Astrocyte (in vitro differentiated cells and primary cell): ENCODE results near the gene NOS1. TPM values are rescaled to one million over a fixed set of nuclear protein-coding genes. Genes with fewer than 3 reads are reported as not detected.

Experiments used
- DNase-seq: peaks from one replicate; pipeline ENCODE4 v3.0.0-alpha.2; 2010; ENCODE audit warnings: low read depth
- FAIRE-seq: peaks from 2 replicates; lab custom pipeline; 2011; peaks lifted over from hg19 to GRCh38; lab: Jason Lieb, UNC
- H2AFZ ChIP-seq: 2 replicates; pipeline ENCODE4 v1.6.0; 2012; ENCODE audit warnings: low read depth, low read length, inconsistent platforms
- H3K27ac ChIP-seq: 2 replicates; pipeline ENCODE4 v1.5.1; 2011; ENCODE audit warnings: low read depth, low read length, inconsistent platforms
- H3K27me3 ChIP-seq: 2 replicates; pipeline ENCODE4 v1.6.0; 2011; ENCODE audit warnings: low read length, inconsistent platforms; ENCODE audit not compliant: insufficient read depth
- H3K36me3 ChIP-seq: 2 replicates; pipeline ENCODE4 v1.5.1; 2011; ENCODE audit warnings: low read length, inconsistent platforms; ENCODE audit not compliant: insufficient read depth
- H3K4me1 ChIP-seq: 2 replicates; pipeline ENCODE4 v1.5.1; 2011; ENCODE audit warnings: low read length, inconsistent platforms; ENCODE audit not compliant: insufficient read depth
- H3K4me2 ChIP-seq: 2 replicates; pipeline ENCODE4 v1.6.0; 2012; ENCODE audit warnings: low read length, inconsistent platforms
- H3K4me3 ChIP-seq: 2 replicates; pipeline ENCODE4 v1.5.1; 2011; ENCODE audit warnings: low read depth, mild to moderate bottlenecking, low read length, inconsistent platforms; ENCODE audit not compliant: insufficient read depth
- H3K79me2 ChIP-seq: 2 replicates; pipeline ENCODE4 v1.6.0; 2012; ENCODE audit warnings: mild to moderate bottlenecking, low read length, inconsistent platforms; ENCODE audit not compliant: insufficient read depth
- H3K9ac ChIP-seq: 2 replicates; pipeline ENCODE4 v1.6.0; 2012; ENCODE audit warnings: mild to moderate bottlenecking, low read length, inconsistent platforms
- H3K9me3 ChIP-seq: 2 replicates; pipeline ENCODE4 v1.5.1; 2012; ENCODE audit warnings: low read depth, mild to moderate bottlenecking, low read length, inconsistent platforms; ENCODE audit not compliant: insufficient read depth
- H4K20me1 ChIP-seq: 2 replicates; pipeline ENCODE4 v1.6.0; 2012; ENCODE audit warnings: low read length, inconsistent platforms; ENCODE audit not compliant: insufficient read depth
- H3K27ac Mint-ChIP-seq: one replicate; pipeline ENCODE4 v1.8.0; 2021; ENCODE audit warnings: mild to moderate bottlenecking, mixed read lengths; ENCODE audit not compliant: unreplicated experiment
- H3K27me3 Mint-ChIP-seq: one replicate; pipeline ENCODE4 v1.8.0; 2021; ENCODE audit warnings: low read depth, mixed read lengths; ENCODE audit not compliant: unreplicated experiment
- H3K36me3 Mint-ChIP-seq: one replicate; pipeline ENCODE4 v1.8.0; 2021; ENCODE audit warnings: low read depth, mixed read lengths; ENCODE audit not compliant: unreplicated experiment
- H3K4me1 Mint-ChIP-seq: one replicate; pipeline ENCODE4 v1.8.0; 2021; ENCODE audit warnings: low read depth, mixed read lengths; ENCODE audit not compliant: unreplicated experiment
- H3K4me3 Mint-ChIP-seq: one replicate; pipeline ENCODE4 v1.8.0; 2021; ENCODE audit warnings: mild to moderate bottlenecking, moderate library complexity, mixed read lengths; ENCODE audit not compliant: unreplicated experiment
- H3K9me3 Mint-ChIP-seq: one replicate; pipeline ENCODE4 v1.8.0; 2021; ENCODE audit warnings: mild to moderate bottlenecking, mixed read lengths; ENCODE audit not compliant: unreplicated experiment
- EZH2 ChIP-seq: IDR thresholded peaks from 2 replicates; pipeline ENCODE4 v1.6.1; 2012; ENCODE audit warnings: mild to moderate bottlenecking, low read length, inconsistent platforms; ENCODE audit not compliant: insufficient read depth
- total RNA-seq: library from RNA; stranded (reverse); gene quantifications from 2 replicates; pipeline ENCODE4 v1.2.1, GENCODE V29; 2021
- TF ChIP-seq, protein P1 (sequence below): IDR thresholded peaks from 2 replicates; pipeline ENCODE4 v1.5.1; 2011; ENCODE audit warnings: low read depth, mild to moderate bottlenecking, inconsistent platforms, low read length, moderate library complexity; ENCODE audit not compliant: insufficient read depth

The NOS1 gene
- total RNA-seq, 1 donor from 2014 or later, result 0.05 TPM

- Histone ChIP-seq H3K27ac (no peak overlapping the region), H3K36me3 (no peaks in the 10 kb centered on the region), H3K4me3 (no peak overlapping the region), H3K79me2 (no peaks in the 10 kb centered on the region), H3K4me2 (no peak overlapping the region), H3K4me1 (no peaks in the 10 kb centered on the region), H4K20me1 (no peaks in the 10 kb centered on the region), H3K9me3 (no peaks in the 10 kb centered on the region), H3K9ac (no peak overlapping the region), H3K27me3 (no peaks in the 10 kb centered on the region), H2AFZ (no peak overlapping the region)
- H3K9me3 Mint-ChIP-seq, result no peaks in the 10 kb centered on the region
- TF ChIP-seq, protein P1, sequence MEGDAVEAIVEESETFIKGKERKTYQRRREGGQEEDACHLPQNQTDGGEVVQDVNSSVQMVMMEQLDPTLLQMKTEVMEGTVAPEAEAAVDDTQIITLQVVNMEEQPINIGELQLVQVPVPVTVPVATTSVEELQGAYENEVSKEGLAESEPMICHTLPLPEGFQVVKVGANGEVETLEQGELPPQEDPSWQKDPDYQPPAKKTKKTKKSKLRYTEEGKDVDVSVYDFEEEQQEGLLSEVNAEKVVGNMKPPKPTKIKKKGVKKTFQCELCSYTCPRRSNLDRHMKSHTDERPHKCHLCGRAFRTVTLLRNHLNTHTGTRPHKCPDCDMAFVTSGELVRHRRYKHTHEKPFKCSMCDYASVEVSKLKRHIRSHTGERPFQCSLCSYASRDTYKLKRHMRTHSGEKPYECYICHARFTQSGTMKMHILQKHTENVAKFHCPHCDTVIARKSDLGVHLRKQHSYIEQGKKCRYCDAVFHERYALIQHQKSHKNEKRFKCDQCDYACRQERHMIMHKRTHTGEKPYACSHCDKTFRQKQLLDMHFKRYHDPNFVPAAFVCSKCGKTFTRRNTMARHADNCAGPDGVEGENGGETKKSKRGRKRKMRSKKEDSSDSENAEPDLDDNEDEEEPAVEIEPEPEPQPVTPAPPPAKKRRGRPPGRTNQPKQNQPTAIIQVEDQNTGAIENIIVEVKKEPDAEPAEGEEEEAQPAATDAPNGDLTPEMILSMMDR, result no peak
- TF ChIP-seq EZH2, result no peak
- no peak overlapping the region for H3K27ac Mint-ChIP-seq
- no peaks in the 10 kb centered on the region for H3K4me1 Mint-ChIP-seq
- DNase-seq (no peak), FAIRE-seq (no peak)
- H3K36me3 Mint-ChIP-seq, result no peaks in the 10 kb centered on the region
- H3K4me3 Mint-ChIP-seq, result no peak overlapping the region
- H3K27me3 Mint-ChIP-seq, result peaks cover 20% of the 10 kb centered on the region
Measured at GRCh38 chr12:117234441-117234840, 127.0 kb downstream of the NOS1 start.

- Histone ChIP-seq H2AFZ (no peak overlapping the region), H3K4me3 (no peak overlapping the region), H3K4me1 (no peaks in the 10 kb centered on the region), H3K27me3 (no peaks in the 10 kb centered on the region), H3K9me3 (no peaks in the 10 kb centered on the region), H3K4me2 (no peak overlapping the region), H3K36me3 (no peaks in the 10 kb centered on the region), H3K27ac (no peak overlapping the region), H4K20me1 (no peaks in the 10 kb centered on the region), H3K79me2 (no peaks in the 10 kb centered on the region), H3K9ac (no peak overlapping the region)
- Mint-ChIP-seq H3K9me3 (no peaks in the 10 kb centered on the region), H3K36me3 (no peaks in the 10 kb centered on the region), H3K4me3 (no peak overlapping the region), H3K27me3 (peaks cover 29% of the 10 kb centered on the region), H3K4me1 (peaks cover 3% of the 10 kb centered on the region), H3K27ac (no peak overlapping the region)
- FAIRE-seq, result no peak
- TF ChIP-seq, protein P1, result no peak
- no peak for TF ChIP-seq EZH2
- DNase-seq, result no peak
Measured at GRCh38 chr12:117231750-117232149, 129.7 kb downstream of the NOS1 start.

DNA sequence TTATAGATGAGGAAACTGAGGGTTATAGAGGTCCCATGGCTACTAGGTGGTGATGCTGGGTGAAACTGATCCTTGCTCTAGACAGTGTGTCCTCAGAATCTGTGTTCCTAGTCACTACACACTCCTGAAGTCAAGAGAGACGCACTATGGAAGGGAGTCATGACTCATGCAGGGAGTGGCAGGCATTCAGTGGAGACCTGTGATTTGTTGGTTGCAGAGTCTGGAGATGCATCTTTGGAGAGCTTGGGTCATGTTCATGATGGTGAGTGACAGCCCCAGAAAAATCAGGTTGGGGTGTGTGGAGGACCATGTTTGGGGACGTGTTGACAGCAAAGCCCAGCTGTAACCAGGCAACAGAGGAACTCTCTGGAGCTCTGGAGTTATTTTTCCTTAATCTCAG lies 133.2 kb downstream of the NOS1 start:
- Mint-ChIP-seq H3K4me3 (no peak overlapping the region), H3K9me3 (no peaks in the 10 kb centered on the region), H3K4me1 (peaks cover 3% of the 10 kb centered on the region), H3K36me3 (no peaks in the 10 kb centered on the region), H3K27ac (no peak overlapping the region), H3K27me3 (peaks cover 18% of the 10 kb centered on the region)
- DNase-seq (no peak), FAIRE-seq (no peak)
- no peak overlapping the region for H3K4me2 ChIP-seq
- H3K36me3 ChIP-seq, result no peaks in the 10 kb centered on the region
- H3K9me3 ChIP-seq, result no peaks in the 10 kb centered on the region
- H3K27me3 ChIP-seq, result no peaks in the 10 kb centered on the region
- no peak for TF ChIP-seq EZH2
- TF ChIP-seq, protein P1, result no peak
- no peaks in the 10 kb centered on the region for H3K79me2 ChIP-seq
- H3K27ac ChIP-seq, result no peak overlapping the region
- no peaks in the 10 kb centered on the region for H4K20me1 ChIP-seq
- H3K4me3 ChIP-seq, result no peak overlapping the region
- no peaks in the 10 kb centered on the region for H3K4me1 ChIP-seq
- H3K9ac ChIP-seq, result no peak overlapping the region
- H2AFZ ChIP-seq, result no peak overlapping the region
